ENCODE data around the gene UNC5B. TPM values are rescaled to one million over a fixed set of nuclear protein-coding genes. Genes with fewer than 3 reads are reported as not detected.

The UNC5B gene
- total RNA-seq, 1 experiment from 2014 or later, result 22.0 TPM

GRCh38 chr10:71210542-71210871, 1.9 kb upstream of the UNC5B start:
- no TSS peak for BruUV-seq (replicated peaks)
- Histone ChIP-seq H3K9me3 (ENCODE audit: control insufficient read depth in 1 of 2, insufficient read depth in 1 of 2, low read depth in 1 of 2, low read length in 2 of 2) (no peaks in the 10 kb centered on the region), H3K27me3 (ENCODE audit: insufficient read depth, low read length) (peaks cover 27% of the 10 kb centered on the region; the same call in 1 of the 2 replicates), H3K36me3 (ENCODE audit: control insufficient read depth in 1 of 2, insufficient read depth in 2 of 2, low read length in 2 of 2) (no peaks in the 10 kb centered on the region), H3K4me1 (ENCODE audit: control insufficient read depth in 1 of 2, insufficient read depth in 2 of 2, low read length in 2 of 2) (peaks cover 16 to 39% of the 10 kb centered on the region in 2 experiments), H3K9me2 (ENCODE audit: insufficient read depth) (no peaks in the 10 kb centered on the region), H3K4me2 (ENCODE audit: low read length) (no peak overlapping the region), H3K4me3 (replicated peaks in 1 of 2; ENCODE audit: low read depth in 1 of 2, low read length in 2 of 2) (no peak overlapping the region), H3K27ac (ENCODE audit: low read depth, low read length) (no peak overlapping the region), H2AFZ (ENCODE audit: low read depth, low read length, poor library complexity, severe bottlenecking) (no peak overlapping the region), H3K9ac (ENCODE audit: low read length) (no peak overlapping the region), H3K79me2 (ENCODE audit: insufficient read depth, low read length) (peaks cover 19% of the 10 kb centered on the region; the same call in 1 of the 2 replicates), H4K20me1 (ENCODE audit: insufficient read depth) (no peaks in the 10 kb centered on the region)
- ChIA-PET POLR2A (no interaction called here), CTCF (no interaction called here), RAD21 (ENCODE audit: low non-redundant PET in 1 of 2, low total read pairs in 2 of 2, uncharacterized antibody in 2 of 2, unreplicated experiment in 2 of 2) (no interaction called here)
- intact Hi-C loops (cut with micrococcal nuclease), result no loop called here
- DNase-seq (ENCODE audit: low read depth, low spot score) (no peak), ATAC-seq (no peak)
- no peak for TF ChIP-seq REST (IDR thresholded peaks at IDR 0.05; ENCODE audit: low read depth)
- no peak for TF ChIP-seq FOSL1 (IDR thresholded peaks at IDR 0.05; ENCODE audit: low read depth)
- no peak for TF ChIP-seq ATF3 (IDR thresholded peaks at IDR 0.05)
- TF ChIP-seq JUND (IDR thresholded peaks at IDR 0.05), result no peak
- TF ChIP-seq EZH2phosphoT487 (IDR thresholded peaks at IDR 0.05; ENCODE audit: borderline replicate concordance), result no peak
- TF ChIP-seq CBX3 (IDR thresholded peaks at IDR 0.05; ENCODE audit: low read depth), result no peak
- TF ChIP-seq SIN3A (IDR thresholded peaks at IDR 0.05; ENCODE audit: low read depth), result no peak
- TF ChIP-seq TCF7L2 (IDR thresholded peaks at IDR 0.05; ENCODE audit: borderline replicate concordance, extremely low read depth, insufficient read depth, insufficient read length), result no peak
- TF ChIP-seq POLR2A (IDR thresholded peaks at IDR 0.05; ENCODE audit: borderline replicate concordance, extremely low read depth, insufficient read depth, insufficient read length), result no peak
- TF ChIP-seq EZH2 (IDR thresholded peaks at IDR 0.05), result no peak
- no peak for TF ChIP-seq ZBTB33 (IDR thresholded peaks at IDR 0.05; ENCODE audit: extremely low read depth, insufficient replicate concordance, low read length)
- TF ChIP-seq ZFX (IDR thresholded peaks at IDR 0.05), result no peak
- no peak for TF ChIP-seq EGR1 (IDR thresholded peaks at IDR 0.05; ENCODE audit: low read depth)
- TF ChIP-seq POLR2AphosphoS5 (IDR thresholded peaks at IDR 0.05; ENCODE audit: low read depth, low read length), result no peak
- no peak for TF ChIP-seq ZNF274 (IDR thresholded peaks at IDR 0.05; ENCODE audit: low read depth, low read length)

Data from HCT116 (cell line).